Measurements from ENCODE around the gene FOXP1. TPM values are rescaled to one million over a fixed set of nuclear protein-coding genes. Genes with fewer than 3 reads are reported as not detected.

The FOXP1 gene
- total and polyA plus RNA-seq, 2 experiments from 2014 or later = 121 to 132 TPM

DNA sequence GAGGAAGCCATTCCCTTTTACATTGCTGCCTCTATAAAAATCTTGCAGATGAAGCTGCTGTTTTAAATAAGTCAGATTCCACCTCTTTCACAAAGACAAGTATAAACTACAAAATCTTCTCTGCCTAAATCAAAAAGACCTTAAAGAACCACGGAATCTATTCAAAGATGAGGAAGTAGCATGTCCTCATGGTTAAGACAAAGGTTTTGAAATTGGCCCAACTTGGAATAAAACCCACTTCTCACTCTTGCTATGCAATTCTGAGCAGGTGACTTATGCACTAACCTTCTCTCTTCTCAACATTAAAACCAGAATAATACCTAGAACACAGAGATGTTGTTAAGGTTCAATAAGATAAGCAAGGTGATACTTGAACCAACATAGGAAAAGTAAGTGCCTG, 97.6 kb downstream of the FOXP1 start:
- DNase-seq (ENCODE audit: low read depth in 1 of 2, low spot score in 1 of 2) = no peak
- H3K9me3 ChIP-seq (ENCODE audit: low read depth) = no peaks in the 10 kb centered on the region
- H3K27me3 ChIP-seq = no peaks in the 10 kb centered on the region
- H3K27ac ChIP-seq = no peak overlapping the region
- no peaks in the 10 kb centered on the region for H3K36me3 ChIP-seq
- no peak overlapping the region for H3K4me3 ChIP-seq
- TF ChIP-seq, protein P1, sequence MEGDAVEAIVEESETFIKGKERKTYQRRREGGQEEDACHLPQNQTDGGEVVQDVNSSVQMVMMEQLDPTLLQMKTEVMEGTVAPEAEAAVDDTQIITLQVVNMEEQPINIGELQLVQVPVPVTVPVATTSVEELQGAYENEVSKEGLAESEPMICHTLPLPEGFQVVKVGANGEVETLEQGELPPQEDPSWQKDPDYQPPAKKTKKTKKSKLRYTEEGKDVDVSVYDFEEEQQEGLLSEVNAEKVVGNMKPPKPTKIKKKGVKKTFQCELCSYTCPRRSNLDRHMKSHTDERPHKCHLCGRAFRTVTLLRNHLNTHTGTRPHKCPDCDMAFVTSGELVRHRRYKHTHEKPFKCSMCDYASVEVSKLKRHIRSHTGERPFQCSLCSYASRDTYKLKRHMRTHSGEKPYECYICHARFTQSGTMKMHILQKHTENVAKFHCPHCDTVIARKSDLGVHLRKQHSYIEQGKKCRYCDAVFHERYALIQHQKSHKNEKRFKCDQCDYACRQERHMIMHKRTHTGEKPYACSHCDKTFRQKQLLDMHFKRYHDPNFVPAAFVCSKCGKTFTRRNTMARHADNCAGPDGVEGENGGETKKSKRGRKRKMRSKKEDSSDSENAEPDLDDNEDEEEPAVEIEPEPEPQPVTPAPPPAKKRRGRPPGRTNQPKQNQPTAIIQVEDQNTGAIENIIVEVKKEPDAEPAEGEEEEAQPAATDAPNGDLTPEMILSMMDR (IDR thresholded peaks at IDR 0.05; ENCODE audit: low read depth, low read length) = no peak
- no peaks in the 10 kb centered on the region for H3K4me1 ChIP-seq (ENCODE audit: low read depth)

DNA sequence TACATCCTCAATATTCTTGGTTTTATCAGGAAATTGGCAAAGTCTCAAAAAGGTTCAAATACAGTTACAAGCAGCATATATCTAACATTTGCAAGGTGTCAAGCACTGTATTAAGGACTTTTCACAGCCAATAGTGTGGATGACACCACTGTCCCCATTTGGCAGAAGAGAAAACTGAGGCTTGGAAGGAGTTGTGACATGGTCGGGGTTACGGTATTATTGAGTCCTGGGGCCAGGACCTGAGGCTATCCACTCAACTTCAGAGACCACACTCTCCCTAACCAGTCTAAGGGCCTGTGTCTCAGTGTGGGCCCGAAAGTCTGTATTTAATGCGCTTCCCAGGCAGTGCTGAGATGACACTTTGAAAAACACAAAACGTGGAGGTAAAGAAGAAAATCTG, 99.1 kb downstream of the FOXP1 start:
- Histone ChIP-seq H3K4me3 (no peak overlapping the region), H3K36me3 (no peaks in the 10 kb centered on the region), H3K27ac (no peak overlapping the region), H3K4me1 (ENCODE audit: low read depth) (no peaks in the 10 kb centered on the region), H3K9me3 (ENCODE audit: low read depth) (no peaks in the 10 kb centered on the region), H3K27me3 (no peaks in the 10 kb centered on the region)
- TF ChIP-seq, protein P1 (IDR thresholded peaks at IDR 0.05; ENCODE audit: low read depth, low read length) = no peak
- no peak for DNase-seq (ENCODE audit: low read depth in 1 of 2, low spot score in 1 of 2)

DNA sequence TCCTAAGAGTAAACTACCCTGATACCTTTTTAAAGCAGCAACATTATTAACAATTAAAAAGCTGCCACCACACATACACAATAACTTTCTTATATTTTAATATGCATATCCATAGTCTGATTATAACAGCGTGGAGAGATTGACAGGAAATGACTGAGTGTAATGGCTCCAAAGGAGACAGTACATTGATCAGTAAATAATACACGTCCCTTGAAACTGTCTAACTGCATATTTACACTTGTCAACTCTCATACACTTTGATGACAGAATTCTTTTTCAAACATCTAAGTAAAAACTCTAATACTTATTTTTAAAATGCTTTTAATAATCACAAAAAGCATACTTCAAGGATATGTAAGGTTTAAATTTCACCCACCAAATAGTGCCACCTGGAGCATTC, 99.5 kb downstream of the FOXP1 start:
- Histone ChIP-seq H3K9me3 (ENCODE audit: low read depth) (no peaks in the 10 kb centered on the region), H3K27ac (no peak overlapping the region), H3K4me1 (ENCODE audit: low read depth) (no peaks in the 10 kb centered on the region), H3K36me3 (no peaks in the 10 kb centered on the region), H3K4me3 (no peak overlapping the region), H3K27me3 (no peaks in the 10 kb centered on the region)
- no peak for DNase-seq (ENCODE audit: low read depth in 1 of 2, low spot score in 1 of 2)
- TF ChIP-seq, protein P1 (IDR thresholded peaks at IDR 0.05; ENCODE audit: low read depth, low read length) = no peak

DNA sequence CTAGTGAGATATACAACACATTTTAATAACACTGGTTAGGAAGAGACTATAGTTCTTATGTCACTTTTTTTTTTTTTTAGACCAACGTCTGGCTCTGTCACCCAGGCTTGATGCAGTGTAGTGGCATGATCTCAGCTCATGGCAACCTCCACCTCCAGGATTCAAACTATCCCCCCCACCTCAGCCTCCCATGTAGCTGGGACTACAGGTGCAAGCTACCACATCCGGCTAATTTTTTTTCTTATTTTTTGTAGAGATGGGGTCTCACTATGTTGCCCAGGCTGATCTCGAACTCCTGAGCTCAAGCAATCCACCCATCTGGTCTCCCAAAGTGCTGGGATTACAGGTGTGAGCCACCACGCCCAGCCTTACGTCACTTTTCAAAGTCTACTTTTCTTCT, 100.8 kb downstream of the FOXP1 start:
- TF ChIP-seq, protein P1 (IDR thresholded peaks at IDR 0.05; ENCODE audit: low read depth, low read length) = no peak
- Histone ChIP-seq H3K9me3 (ENCODE audit: low read depth) (no peaks in the 10 kb centered on the region), H3K27ac (no peak overlapping the region), H3K27me3 (no peaks in the 10 kb centered on the region), H3K4me1 (ENCODE audit: low read depth) (no peaks in the 10 kb centered on the region), H3K4me3 (no peak overlapping the region), H3K36me3 (no peaks in the 10 kb centered on the region)
- DNase-seq (ENCODE audit: low read depth in 1 of 2, low spot score in 1 of 2) = no peak

DNA sequence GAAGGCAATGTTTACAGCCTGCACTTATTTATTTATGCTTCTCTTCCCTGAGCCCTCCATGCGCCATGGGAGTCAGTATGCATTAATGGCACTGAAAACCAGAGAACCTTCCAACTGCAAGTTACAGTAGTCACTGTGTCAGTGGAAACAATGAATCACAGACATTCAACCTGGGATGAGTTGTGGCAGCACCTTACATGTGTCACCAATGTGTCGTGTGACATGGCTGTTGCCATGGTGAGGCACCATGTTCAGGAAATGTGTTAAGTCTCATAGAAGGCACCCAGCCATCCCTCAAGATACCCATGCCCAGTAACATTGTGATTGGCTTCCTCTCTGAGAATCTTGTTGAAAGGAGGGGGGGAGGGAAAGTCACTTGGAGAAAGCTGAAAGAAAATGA, 105.0 kb downstream of the FOXP1 start:
- Histone ChIP-seq H3K4me1 (ENCODE audit: low read depth) (no peaks in the 10 kb centered on the region), H3K36me3 (no peaks in the 10 kb centered on the region), H3K27me3 (no peaks in the 10 kb centered on the region), H3K9me3 (ENCODE audit: low read depth) (no peaks in the 10 kb centered on the region), H3K27ac (no peak overlapping the region), H3K4me3 (no peak overlapping the region)
- TF ChIP-seq, protein P1 (IDR thresholded peaks at IDR 0.05; ENCODE audit: low read depth, low read length) = no peak
- no peak for DNase-seq (ENCODE audit: low read depth in 1 of 2, low spot score in 1 of 2)

DNA sequence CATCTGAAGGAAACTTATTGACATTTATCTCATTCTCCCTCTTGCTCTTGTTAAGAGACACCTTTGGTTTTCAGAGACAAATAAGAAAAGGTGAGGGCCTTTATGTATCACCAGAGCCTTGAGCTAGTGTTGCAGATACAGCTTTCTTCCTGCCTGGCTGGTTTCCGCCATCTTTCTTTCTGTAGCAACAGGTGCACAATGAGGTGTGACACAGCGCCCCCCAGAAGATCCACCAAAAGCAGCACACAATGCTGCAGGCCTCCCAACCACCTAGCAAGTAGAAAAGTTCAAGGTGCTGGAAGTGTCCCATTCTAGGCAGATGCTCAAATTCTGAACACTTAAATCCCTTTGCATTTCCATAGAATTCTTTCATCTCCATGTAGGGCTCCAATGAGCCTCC, 106.6 kb downstream of the FOXP1 start:
- Histone ChIP-seq H3K27me3 (no peaks in the 10 kb centered on the region), H3K9me3 (ENCODE audit: low read depth) (no peaks in the 10 kb centered on the region), H3K4me3 (no peak overlapping the region), H3K27ac (no peak overlapping the region), H3K4me1 (ENCODE audit: low read depth) (no peaks in the 10 kb centered on the region), H3K36me3 (no peaks in the 10 kb centered on the region)
- TF ChIP-seq, protein P1 (IDR thresholded peaks at IDR 0.05; ENCODE audit: low read depth, low read length) = no peak
- DNase-seq (ENCODE audit: low read depth in 1 of 2, low spot score in 1 of 2) = no peak

All from cardiac muscle cell (in vitro differentiated cells and primary cell).